K562 treated with DMSO at 1 percent for 12 hours (cell line): ENCODE measurements around the gene NUBP1. TPM values are rescaled to one million over a fixed set of nuclear protein-coding genes. Genes with fewer than 3 reads are reported as not detected.

Source experiments
- total RNA-seq: library from RNA; unstranded; fragments of 300-600 nt; gene quantifications from 2 replicates; pipeline ENCODE4 v1.2.3, GENCODE V29; 2022; ENCODE audit not compliant: insufficient read depth

The NUBP1 gene
- total RNA-seq = 29.0 and 30.3 TPM in 2 replicates

DNA sequence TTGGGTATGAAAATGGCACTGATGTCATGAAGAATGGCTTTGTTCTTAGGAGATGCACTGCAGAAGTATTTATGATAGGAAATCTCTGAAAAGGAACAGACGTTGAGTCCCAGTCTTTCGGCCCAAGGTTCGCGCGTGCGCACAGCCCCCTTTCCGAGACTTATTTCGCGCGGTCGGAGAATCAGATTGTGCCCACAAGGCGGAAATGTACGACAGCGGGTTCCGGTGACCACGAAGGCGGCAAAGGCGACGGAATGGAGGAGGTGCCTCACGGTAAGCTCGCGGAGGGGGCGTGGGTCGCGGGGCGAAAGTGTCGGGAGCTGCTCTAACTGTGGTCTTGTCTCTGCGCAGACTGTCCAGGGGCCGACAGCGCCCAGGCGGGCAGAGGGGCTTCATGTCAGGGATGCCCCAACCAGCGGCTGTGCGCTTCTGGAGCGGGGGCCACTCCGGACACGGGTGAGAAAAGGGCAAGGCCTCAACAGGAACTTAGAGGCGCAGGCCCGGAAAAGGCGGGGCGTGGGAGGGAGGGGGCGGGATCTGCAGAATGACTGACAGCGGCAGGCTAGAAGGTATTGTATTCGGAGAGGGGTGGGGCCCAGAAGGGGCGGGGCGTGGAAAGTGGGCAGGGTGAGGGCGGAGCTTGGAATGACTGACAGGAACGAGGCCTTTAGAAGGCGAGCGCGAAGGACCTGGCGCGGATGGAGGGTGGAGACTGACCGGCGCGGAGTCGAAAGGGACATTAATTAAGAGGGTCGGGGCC is at the start of gene NUBP1:
TSS of gene NUBP1 (plus strand) at position 233 of the 760 bp plus-strand sequence. CDS start at position 255, 22 bp downstream.

DNA sequence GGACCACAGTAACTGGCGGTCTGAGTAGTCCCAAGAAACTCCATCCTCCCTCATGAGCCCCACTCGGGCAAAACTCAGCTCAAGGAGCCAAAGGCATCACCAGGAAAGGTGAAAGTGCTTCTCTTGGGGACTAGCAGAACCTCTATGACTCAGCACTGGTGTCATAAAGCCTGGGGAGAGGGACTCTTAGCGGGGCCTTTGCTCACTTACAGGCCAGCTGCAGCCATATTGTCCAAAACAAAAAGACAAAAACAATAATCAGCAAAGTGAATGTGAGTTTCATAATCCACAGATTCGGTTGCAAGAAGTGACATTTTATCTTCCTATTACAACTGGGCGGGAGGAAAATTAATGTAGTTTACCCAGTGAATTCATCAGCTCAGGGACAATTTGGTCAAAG is 48.8 kb upstream of the NUBP1 start, which contains the start of gene TEKT5:
TSS of gene TEKT5 (minus strand) at position 101 of the 400 bp plus-strand sequence. CDS start at position 44, 57 bp downstream.

DNA sequence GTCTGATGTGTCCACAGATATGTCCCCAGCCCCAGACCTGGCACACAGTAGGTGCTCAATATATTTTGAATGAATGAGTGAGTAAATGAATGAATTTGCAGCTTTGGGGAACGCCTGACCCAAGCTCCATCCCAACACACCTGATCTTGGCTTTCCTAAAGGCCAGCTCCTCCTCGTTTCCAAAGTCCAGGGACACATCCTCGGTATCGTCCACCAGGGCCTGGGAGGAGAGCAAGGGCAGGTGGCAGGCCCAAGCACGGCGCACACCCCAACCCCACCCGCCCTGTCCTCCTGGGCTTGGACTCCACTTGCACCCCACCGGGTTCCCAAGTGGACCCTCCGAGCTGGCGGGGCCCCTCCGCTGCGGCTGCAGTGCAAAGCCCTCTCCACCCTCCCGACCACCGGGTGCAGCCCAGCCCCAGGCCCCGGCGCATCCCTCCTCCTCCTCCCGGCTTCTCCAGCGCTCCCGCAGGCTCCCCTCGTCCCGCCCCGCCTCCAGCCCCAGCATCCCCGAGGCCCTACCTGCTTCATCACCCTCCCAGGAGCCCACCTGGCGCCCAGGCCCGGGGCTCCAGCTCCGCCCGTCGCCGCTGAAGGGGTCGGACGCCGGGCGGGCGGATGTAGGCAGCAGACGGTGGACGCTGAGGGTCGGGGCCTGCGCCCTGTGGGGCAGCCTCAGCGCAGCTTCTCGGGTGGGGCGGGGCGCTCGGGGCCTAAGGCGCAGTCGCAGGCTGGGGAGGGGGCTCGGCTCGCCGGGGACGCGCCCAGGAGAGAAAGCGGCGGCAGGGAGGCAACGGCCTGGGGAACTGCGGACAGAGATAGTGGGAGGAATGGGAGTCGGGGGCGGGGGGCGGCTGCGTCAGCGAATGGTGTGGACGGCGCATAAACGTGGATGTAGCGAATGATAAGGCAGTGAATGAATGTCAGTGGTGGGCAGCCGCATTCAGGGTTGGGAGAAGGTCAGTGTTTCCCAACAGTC is 74.6 kb downstream of the NUBP1 start, which contains the start of gene TVP23A:
TSS of gene TVP23A (minus strand) at position 832 of the 979 bp plus-strand sequence. CDS start at position 531, 301 bp downstream.

Other genes starting within 250 kb of the NUBP1 start
- gene EMP2, start 163.2 kb upstream of the NUBP1 start, total RNA-seq = 2.1 and 3.1 TPM in 2 replicates
- gene TEKT5, start 48.9 kb upstream of the NUBP1 start, total RNA-seq = not detected in 2 replicates
- gene TVP23A, start 75.0 kb downstream of the NUBP1 start, total RNA-seq = 0.20 and 0.26 TPM in 2 replicates
- gene CIITA, start 133.4 kb downstream of the NUBP1 start, total RNA-seq = 0.25 TPM in 1 of 2 replicates, not detected in the other
- gene DEXI, start 198.6 kb downstream of the NUBP1 start, total RNA-seq = 47.4 and 51.7 TPM in 2 replicates
- gene CLEC16A, start 200.7 kb downstream of the NUBP1 start, total RNA-seq = 10.4 and 32.7 TPM in 2 replicates